NCI-H526 treated with DMSO at 0.1 percent for 48 hours (cell line): Measurements from ENCODE around the gene TCF3.
"Not testable (repeated sequence)": the region's sequence is repeated elsewhere in the genome, so short reads cannot be mapped to it uniquely, and the experiment has no call there.

Experiments used
- DNase-seq: peaks from one replicate; lab custom pipeline; 2025; lab: John Stamatoyannopoulos, UW

Gene TCF3

GRCh38 chr19:1650650-1651567, 1.5 kb downstream of the TCF3 start:
- DNase-seq = no peak

GRCh38 chr19:1649706-1650649, 2.4 kb downstream of the TCF3 start:
- DNase-seq = no peak

GRCh38 chr19:1648920-1649541, 3.4 kb downstream of the TCF3 start:
- DNase-seq = no peak

- DNase-seq = no peak
These were observed 4.0 kb downstream of the TCF3 start for GRCh38 chr19:1648459-1648849.

GRCh38 chr19:1647501-1648458, 4.6 kb downstream of the TCF3 start:
- DNase-seq = no peak

- DNase-seq = no peak
These were observed 5.6 kb downstream of the TCF3 start for GRCh38 chr19:1646659-1647453.

GRCh38 chr19:1646149-1646548, 6.3 kb downstream of the TCF3 start:
- no peak for DNase-seq

GRCh38 chr19:1645299-1645698, 7.1 kb downstream of the TCF3 start:
- no peak for DNase-seq

- no peak for DNase-seq
These were observed 8.3 kb downstream of the TCF3 start for GRCh38 chr19:1644070-1644469.

GRCh38 chr19:1640893-1641448, 11.4 kb downstream of the TCF3 start:
- DNase-seq = not testable (repeated sequence)

GRCh38 chr19:1636325-1637236, 15.8 kb downstream of the TCF3 start:
- no peak for DNase-seq

GRCh38 chr19:1634938-1635243, 17.5 kb downstream of the TCF3 start:
- no peak for DNase-seq

- DNase-seq = no peak
These were observed 18.0 kb downstream of the TCF3 start for GRCh38 chr19:1634242-1634937.

GRCh38 chr19:1633269-1633826, 19.1 kb downstream of the TCF3 start:
- no peak for DNase-seq

GRCh38 chr19:1632462-1633268, 19.8 kb downstream of the TCF3 start:
- DNase-seq = no peak

GRCh38 chr19:1631557-1632100, 20.8 kb downstream of the TCF3 start:
- DNase-seq = no peak

GRCh38 chr19:1630811-1631210, 21.6 kb downstream of the TCF3 start:
- no peak for DNase-seq
